SK-N-SH (cell line): Measurements from ENCODE around the gene ISM1.

Experiments used
- FOXJ3 ChIP-seq: sonication (generic); formaldehyde crosslinking; IDR thresholded peaks from 2 replicates; pipeline ENCODE4 v1.5.1; 2020; ENCODE audit warnings: mild to moderate bottlenecking, missing genetic modification reagents
- RFX5 ChIP-seq: IDR thresholded peaks from 2 replicates; pipeline ENCODE4 v1.6.1; 2012; ENCODE audit warnings: mild to moderate bottlenecking, improper control_type of control experiment, low read length
- RXRA ChIP-seq: IDR thresholded peaks from 2 replicates; pipeline ENCODE4 v1.4.0; 2012; ENCODE audit warnings: low read depth, mild to moderate bottlenecking, borderline replicate concordance
- TF ChIP-seq, protein P1 (sequence below): fragments of 200-600 bp; sonication (generic); IDR thresholded peaks from 2 replicates; pipeline ENCODE4 v1.6.1; 2017; ENCODE audit warnings: antibody characterized with exemption, mild to moderate bottlenecking, moderate library complexity
- TF ChIP-seq, protein P2 (sequence below): IDR thresholded peaks from 2 replicates; pipeline ENCODE4 v1.6.1; 2012; ENCODE audit warnings: mild to moderate bottlenecking, low read depth, low read length, moderate library complexity

GRCh38 chr20:13219327-13220193 is 1.5 kb upstream of the ISM1 start:
- TF ChIP-seq, protein P1, sequence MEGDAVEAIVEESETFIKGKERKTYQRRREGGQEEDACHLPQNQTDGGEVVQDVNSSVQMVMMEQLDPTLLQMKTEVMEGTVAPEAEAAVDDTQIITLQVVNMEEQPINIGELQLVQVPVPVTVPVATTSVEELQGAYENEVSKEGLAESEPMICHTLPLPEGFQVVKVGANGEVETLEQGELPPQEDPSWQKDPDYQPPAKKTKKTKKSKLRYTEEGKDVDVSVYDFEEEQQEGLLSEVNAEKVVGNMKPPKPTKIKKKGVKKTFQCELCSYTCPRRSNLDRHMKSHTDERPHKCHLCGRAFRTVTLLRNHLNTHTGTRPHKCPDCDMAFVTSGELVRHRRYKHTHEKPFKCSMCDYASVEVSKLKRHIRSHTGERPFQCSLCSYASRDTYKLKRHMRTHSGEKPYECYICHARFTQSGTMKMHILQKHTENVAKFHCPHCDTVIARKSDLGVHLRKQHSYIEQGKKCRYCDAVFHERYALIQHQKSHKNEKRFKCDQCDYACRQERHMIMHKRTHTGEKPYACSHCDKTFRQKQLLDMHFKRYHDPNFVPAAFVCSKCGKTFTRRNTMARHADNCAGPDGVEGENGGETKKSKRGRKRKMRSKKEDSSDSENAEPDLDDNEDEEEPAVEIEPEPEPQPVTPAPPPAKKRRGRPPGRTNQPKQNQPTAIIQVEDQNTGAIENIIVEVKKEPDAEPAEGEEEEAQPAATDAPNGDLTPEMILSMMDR = no peak
- TF ChIP-seq FOXJ3 (CRISPR knock-in tag) (no peak), RXRA (no peak), RFX5 (no peak)
- TF ChIP-seq, protein P2, sequence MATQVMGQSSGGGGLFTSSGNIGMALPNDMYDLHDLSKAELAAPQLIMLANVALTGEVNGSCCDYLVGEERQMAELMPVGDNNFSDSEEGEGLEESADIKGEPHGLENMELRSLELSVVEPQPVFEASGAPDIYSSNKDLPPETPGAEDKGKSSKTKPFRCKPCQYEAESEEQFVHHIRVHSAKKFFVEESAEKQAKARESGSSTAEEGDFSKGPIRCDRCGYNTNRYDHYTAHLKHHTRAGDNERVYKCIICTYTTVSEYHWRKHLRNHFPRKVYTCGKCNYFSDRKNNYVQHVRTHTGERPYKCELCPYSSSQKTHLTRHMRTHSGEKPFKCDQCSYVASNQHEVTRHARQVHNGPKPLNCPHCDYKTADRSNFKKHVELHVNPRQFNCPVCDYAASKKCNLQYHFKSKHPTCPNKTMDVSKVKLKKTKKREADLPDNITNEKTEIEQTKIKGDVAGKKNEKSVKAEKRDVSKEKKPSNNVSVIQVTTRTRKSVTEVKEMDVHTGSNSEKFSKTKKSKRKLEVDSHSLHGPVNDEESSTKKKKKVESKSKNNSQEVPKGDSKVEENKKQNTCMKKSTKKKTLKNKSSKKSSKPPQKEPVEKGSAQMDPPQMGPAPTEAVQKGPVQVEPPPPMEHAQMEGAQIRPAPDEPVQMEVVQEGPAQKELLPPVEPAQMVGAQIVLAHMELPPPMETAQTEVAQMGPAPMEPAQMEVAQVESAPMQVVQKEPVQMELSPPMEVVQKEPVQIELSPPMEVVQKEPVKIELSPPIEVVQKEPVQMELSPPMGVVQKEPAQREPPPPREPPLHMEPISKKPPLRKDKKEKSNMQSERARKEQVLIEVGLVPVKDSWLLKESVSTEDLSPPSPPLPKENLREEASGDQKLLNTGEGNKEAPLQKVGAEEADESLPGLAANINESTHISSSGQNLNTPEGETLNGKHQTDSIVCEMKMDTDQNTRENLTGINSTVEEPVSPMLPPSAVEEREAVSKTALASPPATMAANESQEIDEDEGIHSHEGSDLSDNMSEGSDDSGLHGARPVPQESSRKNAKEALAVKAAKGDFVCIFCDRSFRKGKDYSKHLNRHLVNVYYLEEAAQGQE = no peak
